ENCODE data around the gene RPL31. TPM values are rescaled to one million over a fixed set of nuclear protein-coding genes. Genes with fewer than 3 reads are reported as not detected.
"Not testable (repeated sequence)": the region's sequence is repeated elsewhere in the genome, so short reads cannot be mapped to it uniquely, and the experiment has no call there.

RPL31 gene
- total RNA-seq, 1 donor from 2014 or later, result 1,335 TPM

DNA sequence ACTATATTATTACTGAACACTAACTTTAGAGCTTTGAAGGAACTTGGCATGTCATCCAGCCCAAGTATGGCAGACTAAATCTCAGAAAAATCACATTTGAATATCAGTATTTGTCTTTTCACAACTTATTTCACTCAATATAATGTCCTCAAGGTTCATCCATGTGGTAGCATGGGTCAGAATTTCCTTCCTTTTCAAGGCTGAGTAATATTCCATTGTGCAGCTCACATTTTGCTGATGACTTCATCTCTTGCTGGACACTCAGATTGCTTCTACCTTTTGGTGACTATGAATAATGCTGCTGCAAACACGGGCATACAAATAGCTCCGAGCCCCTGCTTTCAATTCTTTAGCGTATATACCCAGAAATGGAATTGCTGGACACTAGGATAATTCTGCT, 46.7 kb downstream of the RPL31 start:
- H3K27ac Mint-ChIP-seq (ENCODE audit: unreplicated experiment), result no peak overlapping the region
- DNase-seq (ENCODE audit: extremely low spot score, unreplicated experiment), result no peak
- H3K4me3 Mint-ChIP-seq (ENCODE audit: unreplicated experiment), result no peak overlapping the region
- H3K27me3 Mint-ChIP-seq (ENCODE audit: unreplicated experiment), result no peaks in the 10 kb centered on the region
- no peaks in the 10 kb centered on the region for H3K9me3 Mint-ChIP-seq (ENCODE audit: unreplicated experiment)
- H3K36me3 Mint-ChIP-seq (ENCODE audit: unreplicated experiment), result peaks cover 18% of the 10 kb centered on the region
- H3K4me1 Mint-ChIP-seq (ENCODE audit: unreplicated experiment), result no peaks in the 10 kb centered on the region
- TF ChIP-seq, protein P1, sequence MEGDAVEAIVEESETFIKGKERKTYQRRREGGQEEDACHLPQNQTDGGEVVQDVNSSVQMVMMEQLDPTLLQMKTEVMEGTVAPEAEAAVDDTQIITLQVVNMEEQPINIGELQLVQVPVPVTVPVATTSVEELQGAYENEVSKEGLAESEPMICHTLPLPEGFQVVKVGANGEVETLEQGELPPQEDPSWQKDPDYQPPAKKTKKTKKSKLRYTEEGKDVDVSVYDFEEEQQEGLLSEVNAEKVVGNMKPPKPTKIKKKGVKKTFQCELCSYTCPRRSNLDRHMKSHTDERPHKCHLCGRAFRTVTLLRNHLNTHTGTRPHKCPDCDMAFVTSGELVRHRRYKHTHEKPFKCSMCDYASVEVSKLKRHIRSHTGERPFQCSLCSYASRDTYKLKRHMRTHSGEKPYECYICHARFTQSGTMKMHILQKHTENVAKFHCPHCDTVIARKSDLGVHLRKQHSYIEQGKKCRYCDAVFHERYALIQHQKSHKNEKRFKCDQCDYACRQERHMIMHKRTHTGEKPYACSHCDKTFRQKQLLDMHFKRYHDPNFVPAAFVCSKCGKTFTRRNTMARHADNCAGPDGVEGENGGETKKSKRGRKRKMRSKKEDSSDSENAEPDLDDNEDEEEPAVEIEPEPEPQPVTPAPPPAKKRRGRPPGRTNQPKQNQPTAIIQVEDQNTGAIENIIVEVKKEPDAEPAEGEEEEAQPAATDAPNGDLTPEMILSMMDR (IDR thresholded peaks at IDR 0.05), result no peak

DNA sequence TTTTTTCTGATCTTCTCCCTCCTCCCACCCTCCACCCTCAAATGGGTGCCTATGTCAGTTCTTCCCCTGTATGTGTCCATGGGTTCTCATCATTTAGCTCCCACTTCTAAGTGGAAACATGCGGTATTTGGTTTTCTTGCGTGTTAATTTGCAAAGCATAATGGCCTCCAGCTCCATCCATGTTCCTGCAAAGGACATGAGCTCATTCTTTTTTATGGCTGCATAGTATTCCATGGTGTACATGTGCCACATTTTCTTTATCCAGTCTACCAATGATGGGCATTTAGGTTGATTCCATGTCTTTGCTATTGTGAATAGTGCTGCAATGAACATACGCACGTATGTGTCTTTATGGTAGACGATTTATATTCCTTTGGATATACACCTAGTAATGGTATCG, 48.8 kb downstream of the RPL31 start:
- H3K4me1 Mint-ChIP-seq (ENCODE audit: unreplicated experiment), result not testable (repeated sequence)

DNA sequence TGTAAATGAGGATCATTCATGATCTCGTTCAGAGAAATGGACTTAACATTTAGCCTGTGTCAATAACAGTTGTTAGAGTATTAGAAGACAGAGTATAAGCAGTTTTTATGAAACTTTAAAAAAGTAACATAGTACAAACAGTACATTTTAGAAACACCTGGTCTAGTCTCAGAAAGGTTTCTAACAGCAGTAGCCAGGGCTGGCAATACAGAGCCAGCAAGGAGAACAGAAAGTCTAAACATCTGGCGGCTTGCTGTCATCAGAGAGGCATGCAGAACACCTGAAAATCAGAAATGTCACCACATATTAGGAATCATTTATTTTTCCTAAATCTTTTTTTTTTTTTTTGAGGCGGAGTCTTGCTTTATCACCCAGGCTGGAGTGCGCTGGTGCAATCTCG, 50.1 kb downstream of the RPL31 start:
- H3K4me1 Mint-ChIP-seq (ENCODE audit: unreplicated experiment), result no peaks in the 10 kb centered on the region
- no peak for DNase-seq (ENCODE audit: extremely low spot score, unreplicated experiment)
- H3K36me3 Mint-ChIP-seq (ENCODE audit: unreplicated experiment), result peaks cover 28% of the 10 kb centered on the region
- H3K9me3 Mint-ChIP-seq (ENCODE audit: unreplicated experiment), result no peaks in the 10 kb centered on the region
- H3K27ac Mint-ChIP-seq (ENCODE audit: unreplicated experiment), result no peak overlapping the region
- no peak overlapping the region for H3K4me3 Mint-ChIP-seq (ENCODE audit: unreplicated experiment)
- TF ChIP-seq, protein P1 (IDR thresholded peaks at IDR 0.05), result no peak
- no peaks in the 10 kb centered on the region for H3K27me3 Mint-ChIP-seq (ENCODE audit: unreplicated experiment)

More for the DNA sequence above, 48.8 kb downstream of the RPL31 start:
- H3K9me3 Mint-ChIP-seq (ENCODE audit: unreplicated experiment); H3K27me3 Mint-ChIP-seq (ENCODE audit: unreplicated experiment); H3K27ac Mint-ChIP-seq (ENCODE audit: unreplicated experiment); H3K4me3 Mint-ChIP-seq (ENCODE audit: unreplicated experiment); DNase-seq (ENCODE audit: extremely low spot score, unreplicated experiment): not testable (repeated sequence)
- peaks cover 20% of the 10 kb centered on the region for H3K36me3 Mint-ChIP-seq (ENCODE audit: unreplicated experiment)

DNA sequence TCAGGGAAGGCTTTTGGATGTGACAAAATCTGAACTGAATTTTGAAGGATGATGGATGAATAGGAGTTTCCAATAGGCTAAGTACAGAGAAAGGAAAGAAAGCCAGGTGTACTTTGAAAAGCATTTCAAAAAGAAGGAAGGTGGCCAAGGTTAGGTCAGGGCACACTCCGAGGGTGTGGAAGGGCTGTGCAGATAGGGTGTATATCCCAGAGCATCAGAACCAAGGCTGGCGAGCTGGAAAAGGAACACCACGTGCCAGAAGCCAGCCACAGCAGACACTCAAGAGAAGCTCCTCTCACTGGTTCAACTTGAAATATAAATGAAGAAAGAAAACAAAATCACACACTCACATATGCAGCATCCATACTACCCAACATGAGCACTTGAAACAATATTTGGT, 51.0 kb downstream of the RPL31 start:
- H3K4me1 Mint-ChIP-seq (ENCODE audit: unreplicated experiment), result no peaks in the 10 kb centered on the region
- no peaks in the 10 kb centered on the region for H3K9me3 Mint-ChIP-seq (ENCODE audit: unreplicated experiment)
- peaks cover 38% of the 10 kb centered on the region for H3K36me3 Mint-ChIP-seq (ENCODE audit: unreplicated experiment)
- DNase-seq (ENCODE audit: extremely low spot score, unreplicated experiment), result no peak
- H3K27me3 Mint-ChIP-seq (ENCODE audit: unreplicated experiment), result no peaks in the 10 kb centered on the region
- H3K4me3 Mint-ChIP-seq (ENCODE audit: unreplicated experiment), result no peak overlapping the region
- H3K27ac Mint-ChIP-seq (ENCODE audit: unreplicated experiment), result no peak overlapping the region
- TF ChIP-seq, protein P1 (IDR thresholded peaks at IDR 0.05), result no peak

Other genes with a start within 250 kb of the RPL31 start
- 16.6 and 21.4 TPM in 2 replicates for gene NPAS2, start 182.2 kb upstream of the RPL31 start, total RNA-seq
- gene TBC1D8, start 149.1 kb downstream of the RPL31 start, total RNA-seq, result 15.2 and 16.3 TPM in 2 replicates

All from osteocyte (in vitro differentiated cells).